ENCODE measurements around the gene PRR35.

GRCh38 chr16:519841-520687, 40.1 kb upstream of the PRR35 start:
- no peak for TF ChIP-seq EZH2phosphoT487 (IDR thresholded peaks at IDR 0.05; ENCODE audit: borderline replicate concordance, low read length)
- TF ChIP-seq CTCF (IDR thresholded peaks at IDR 0.05; ENCODE audit: low read depth, low read length, poor library complexity, severe bottlenecking), result no peak

All from DOHH2 (cell line).